Stomach smooth muscle (tissue), 2 donors: ENCODE measurements around the gene CAMP.
A peak's percentile ranks its signal among the peaks of the same experiment; 100 is the strongest.
"Not testable (repeated sequence)": the region's sequence is repeated elsewhere in the genome, so short reads cannot be mapped to it uniquely, and the experiment has no call there.

Experiments used
- H3K27ac ChIP-seq: one replicate; pipeline ENCODE4 v1.7.0; 2013; ENCODE audit warnings: mild to moderate bottlenecking, low read length, inconsistent platforms
- H3K27me3 ChIP-seq, 2 donors: one replicate each; pipeline ENCODE4 v1.7.0; 2013; ENCODE audit warnings: low read length in 2 of 2; ENCODE audit not compliant: insufficient read depth in 2 of 2, control insufficient read depth in 1 of 2
- H3K36me3 ChIP-seq, 2 donors: one replicate each; pipeline ENCODE4 v1.7.0; 2013; ENCODE audit warnings: low read length in 2 of 2; ENCODE audit not compliant: control insufficient read depth in 2 of 2, insufficient read depth in 2 of 2
- H3K4me1 ChIP-seq: one replicate; pipeline ENCODE4 v1.7.0; 2013; ENCODE audit warnings: low read length; ENCODE audit not compliant: control insufficient read depth, insufficient read depth
- H3K4me3 ChIP-seq, 2 donors: one replicate each; pipeline ENCODE4 v1.7.0; 2013; ENCODE audit warnings: low read length in 2 of 2
- H3K9ac ChIP-seq, 2 donors: one replicate each; pipeline ENCODE4 v1.7.0; 2013; ENCODE audit warnings: low read length in 2 of 2, mild to moderate bottlenecking in 1 of 2
- H3K9me3 ChIP-seq, 2 donors: one replicate each; pipeline ENCODE4 v1.7.0; 2013; ENCODE audit warnings: low read length in 2 of 2; ENCODE audit not compliant: control insufficient read depth in 2 of 2
- donor health status: healthy.
- donor health status: Pancreatic carcinoma.

Gene CAMP

GRCh38 chr3:48188266-48189201 lies 34.8 kb upstream of the CAMP start, which contains the start of gene CDC25A:
Gene CDC25A (minus strand): TSS chr3:48188417. CDS start chr3:48187947, 470 bp downstream.
- Histone ChIP-seq H3K36me3 (no peaks in the 10 kb centered on the region), H3K4me1 (peaks cover 17% of the 10 kb centered on the region), H3K27ac (peak within 1 kb of the TSS; percentile 64), H3K27me3 (no peaks in the 10 kb centered on the region), H3K9me3 (no peaks in the 10 kb centered on the region), H3K9ac (peak within 1 kb of the TSS; percentile 57 to 73), H3K4me3 (peak within 1 kb of the TSS; percentile 75 to 91)

- Histone ChIP-seq H3K4me3 (no peak overlapping the region), H3K9me3 (no peaks in the 10 kb centered on the region), H3K36me3 (no peaks in the 10 kb centered on the region), H3K9ac (no peak overlapping the region), H3K27ac (peak overlapping the region; percentile 64), H3K27me3 (no peaks in the 10 kb centered on the region), H3K4me1 (peaks cover 17% of the 10 kb centered on the region)
These were observed 34.0 kb upstream of the CAMP start for GRCh38 chr3:48189321-48189720.

- Histone ChIP-seq H3K27ac (no peak overlapping the region), H3K9me3 (no peaks in the 10 kb centered on the region), H3K36me3 (no peaks in the 10 kb centered on the region), H3K4me1 (peaks cover 19% of the 10 kb centered on the region), H3K9ac (no peak overlapping the region), H3K4me3 (no peak overlapping the region), H3K27me3 (no peaks in the 10 kb centered on the region)
These were observed 32.4 kb upstream of the CAMP start for GRCh38 chr3:48190911-48191310.

GRCh38 chr3:48194446-48195071 lies 28.7 kb upstream of the CAMP start:
- peaks cover 2% of the 10 kb centered on the region for H3K4me1 ChIP-seq
- H3K36me3 ChIP-seq = no peaks in the 10 kb centered on the region
- H3K27ac ChIP-seq = no peak overlapping the region
- no peaks in the 10 kb centered on the region for H3K27me3 ChIP-seq
- no peak overlapping the region for H3K4me3 ChIP-seq
- H3K9ac ChIP-seq = no peak overlapping the region
- no peaks in the 10 kb centered on the region for H3K9me3 ChIP-seq

- peaks cover 2% of the 10 kb centered on the region for H3K4me1 ChIP-seq
- H3K27me3 ChIP-seq = no peaks in the 10 kb centered on the region
- no peak overlapping the region for H3K27ac ChIP-seq
- no peak overlapping the region for H3K4me3 ChIP-seq
- no peaks in the 10 kb centered on the region for H3K9me3 ChIP-seq
- H3K9ac ChIP-seq = no peak overlapping the region
- H3K36me3 ChIP-seq = no peaks in the 10 kb centered on the region
These were observed 26.7 kb upstream of the CAMP start for GRCh38 chr3:48196611-48197010.

GRCh38 chr3:48199117-48199516 lies 24.2 kb upstream of the CAMP start:
- Histone ChIP-seq H3K27ac (no peak overlapping the region), H3K4me3 (no peak overlapping the region), H3K36me3 (no peaks in the 10 kb centered on the region), H3K4me1 (peaks cover 2% of the 10 kb centered on the region), H3K9me3 (no peaks in the 10 kb centered on the region), H3K9ac (no peak overlapping the region), H3K27me3 (no peaks in the 10 kb centered on the region)

GRCh38 chr3:48202632-48203031 lies 20.7 kb upstream of the CAMP start:
- H3K4me1 ChIP-seq = no peaks in the 10 kb centered on the region
- no peaks in the 10 kb centered on the region for H3K27me3 ChIP-seq
- no peaks in the 10 kb centered on the region for H3K36me3 ChIP-seq
- no peak overlapping the region for H3K4me3 ChIP-seq
- no peak overlapping the region for H3K9ac ChIP-seq
- H3K9me3 ChIP-seq = no peaks in the 10 kb centered on the region
- H3K27ac ChIP-seq = no peak overlapping the region

- H3K4me1 ChIP-seq = no peaks in the 10 kb centered on the region
- no peaks in the 10 kb centered on the region for H3K27me3 ChIP-seq
- no peak overlapping the region for H3K27ac ChIP-seq
- no peaks in the 10 kb centered on the region for H3K9me3 ChIP-seq
- no peaks in the 10 kb centered on the region for H3K36me3 ChIP-seq
- H3K4me3 ChIP-seq = no peak overlapping the region
- no peak overlapping the region for H3K9ac ChIP-seq
These were observed 15.2 kb upstream of the CAMP start for GRCh38 chr3:48208076-48208475.

- no peak overlapping the region for H3K9ac ChIP-seq
- H3K27ac ChIP-seq = no peak overlapping the region
- H3K27me3 ChIP-seq = no peaks in the 10 kb centered on the region
- no peaks in the 10 kb centered on the region for H3K36me3 ChIP-seq
- no peaks in the 10 kb centered on the region for H3K4me1 ChIP-seq
- H3K9me3 ChIP-seq = no peaks in the 10 kb centered on the region
- H3K4me3 ChIP-seq = no peak overlapping the region
These were observed 13.8 kb upstream of the CAMP start for GRCh38 chr3:48209445-48209844.

- not testable (repeated sequence) for H3K9ac ChIP-seq, H3K27me3 ChIP-seq, H3K27ac ChIP-seq, H3K4me1 ChIP-seq, H3K4me3 ChIP-seq, H3K36me3 ChIP-seq, H3K9me3 ChIP-seq
These were observed 12.8 kb upstream of the CAMP start for GRCh38 chr3:48210534-48210933.

GRCh38 chr3:48211776-48212175 lies 11.5 kb upstream of the CAMP start:
- H3K27ac ChIP-seq, H3K36me3 ChIP-seq, H3K4me3 ChIP-seq, H3K9ac ChIP-seq, H3K9me3 ChIP-seq, H3K27me3 ChIP-seq: not testable (repeated sequence)
- peaks cover 19% of the 10 kb centered on the region for H3K4me1 ChIP-seq
